K562 (cell line): ENCODE measurements around the gene SPINK7.

Experiments
- CTCF ChIP-seq, 3 experiments: IDR thresholded peaks in 2 of 3; conservative IDR thresholded peaks in 1 of 3; 2 replicates each; pipeline ENCODE4 v1.5.1; 2011 to 2012; ENCODE audit warnings: low read length in 3 of 3, mild to moderate bottlenecking in 3 of 3, control low read depth in 2 of 3, improper control_type of control experiment in 1 of 3, inconsistent platforms in 1 of 3, low read depth in 1 of 3, mixed read lengths in 1 of 3, moderate library complexity in 1 of 3; ENCODE audit not compliant: insufficient read depth in 2 of 3
- HNRNPL ChIP-seq: fragments of 200-400 bp; formaldehyde crosslinking; IDR thresholded peaks from 2 replicates; pipeline ENCODE4 v1.6.1; 2017; ENCODE audit warnings: low read depth, mild to moderate bottlenecking, low read length
- MAFK ChIP-seq: IDR thresholded peaks from 2 replicates; pipeline ENCODE4 v1.6.1; 2011; ENCODE audit warnings: low read length, improper control_type of control experiment
- POLR2AphosphoS5 ChIP-seq: IDR thresholded peaks from 2 replicates; pipeline ENCODE4 v1.6.1; 2011; ENCODE audit warnings: mild to moderate bottlenecking, low read depth, low read length, moderate library complexity; ENCODE audit not compliant: control insufficient read depth, insufficient read depth
- SMC3 ChIP-seq: conservative IDR thresholded peaks from 2 replicates; pipeline ENCODE4 v1.6.1; 2011; ENCODE audit warnings: low read depth, low read length, improper control_type of control experiment; ENCODE audit not compliant: insufficient read depth
- TAF7 ChIP-seq: fragments of 450-650 bp; IDR thresholded peaks from 2 replicates; pipeline ENCODE4 v1.6.1; 2016; ENCODE audit warnings: missing genetic modification characterization, missing compliant biosample characterization
- TRIM24 ChIP-seq, 2 experiments: fragments of 450-650 bp; IDR thresholded peaks; 2 replicates each; pipeline ENCODE4 v1.6.1; 2016
- ZC3H11A ChIP-seq: IDR thresholded peaks from 2 replicates; pipeline ENCODE4 v1.6.1; 2012; ENCODE audit warnings: low read depth, low read length, improper control_type of control experiment
- ZNF124 ChIP-seq: sonication (generic); formaldehyde crosslinking; IDR thresholded peaks from 2 replicates; pipeline ENCODE4 v1.8.1; 2022; ENCODE audit warnings: missing genetic modification reagents
- ZNF140 ChIP-seq: fragments of 250-450 bp; sonication (Bioruptor Pico); IDR thresholded peaks from 2 replicates; pipeline ENCODE4 v1.8.0; 2021; ENCODE audit warnings: moderate library complexity, mild to moderate bottlenecking, inconsistent platforms
- ZNF408 ChIP-seq: fragments of 250-450 bp; sonication (Bioruptor Pico); IDR thresholded peaks from 2 replicates; pipeline ENCODE4 v1.4.0; 2020; ENCODE audit warnings: low read depth, mild to moderate bottlenecking, moderate library complexity

- TF ChIP-seq ZNF140 (CRISPR knock-in tag) (no peak), SMC3 (no peak), CTCF (IDR thresholded peaks at IDR 0.05 in 2 of 3, conservative IDR thresholded peaks at IDR 0.05 in 1 of 3; ENCODE audit: insufficient read depth in 2 of 3, low read depth in 1 of 3, low read length in 3 of 3) (no peak), HNRNPL (no peak), POLR2AphosphoS5 (no peak), MAFK (no peak), TAF7 (tag) (no peak), ZNF408 (no peak), ZC3H11A (no peak), TRIM24 (IDR thresholded peaks at IDR 0.05) (no peak), ZNF124 (no peak)
Observed at GRCh38 chr5:148306446-148306845, 5.8 kb upstream of the SPINK7 start.
